Thymus (tissue), 11 donors: ENCODE results near the gene ZNF525. TPM values are rescaled to one million over a fixed set of nuclear protein-coding genes. Genes with fewer than 3 reads are reported as not detected.
A peak's percentile ranks its signal among the peaks of the same experiment; 100 is the strongest.
"Not testable (repeated sequence)": the region's sequence is repeated elsewhere in the genome, so short reads cannot be mapped to it uniquely, and the experiment has no call there.

Experiments
- DNase-seq, 9 donors: peaks; one replicate each; pipeline ENCODE4 v3.0.0-alpha.2; 2013; ENCODE audit warnings: low spot score in 9 of 9, low read depth in 6 of 9, missing footprints in 1 of 9
- H3K27ac ChIP-seq, 2 donors: one replicate each; pipeline ENCODE4 v1.5.1; 2013; ENCODE audit warnings: control low read depth in 1 of 2, low read depth in 1 of 2, low read length in 1 of 2, mild to moderate bottlenecking in 1 of 2, moderate library complexity in 1 of 2
- H3K27me3 ChIP-seq, 2 donors: one replicate each; pipeline ENCODE4 v1.5.1; 2013; ENCODE audit warnings: low read length in 1 of 2; ENCODE audit not compliant: control insufficient read depth in 2 of 2, insufficient read depth in 1 of 2
- H3K36me3 ChIP-seq, 2 donors: one replicate each; pipeline ENCODE4 v1.5.1; 2013; ENCODE audit warnings: low read length in 1 of 2, mild to moderate bottlenecking in 1 of 2, moderate library complexity in 1 of 2; ENCODE audit not compliant: control insufficient read depth in 2 of 2, insufficient read depth in 2 of 2
- H3K4me1 ChIP-seq, 2 donors: one replicate each; pipeline ENCODE4 v1.5.1; 2013; ENCODE audit warnings: low read length in 2 of 2; ENCODE audit not compliant: control insufficient read depth in 2 of 2, insufficient read depth in 2 of 2
- H3K4me3 ChIP-seq, 2 donors: one replicate each; pipeline ENCODE4 v1.5.1; 2013; ENCODE audit warnings: low read length in 2 of 2, control low read depth in 1 of 2, mild to moderate bottlenecking in 1 of 2
- H3K9me3 ChIP-seq, 2 donors: one replicate each; pipeline ENCODE4 v1.5.1; 2013; ENCODE audit warnings: low read length in 1 of 2, mild to moderate bottlenecking in 1 of 2; ENCODE audit not compliant: control insufficient read depth in 2 of 2, insufficient read depth in 1 of 2
- WGBS: extraction: QIAGEN DNeasy Blood & Tissue Kit; methylation state at CpG from one replicate; pipeline ENCODE4 v1.1.7; 2013; 5-methylcytosine and 5-hydroxymethylcytosine counted together
- polyA plus RNA-seq: library from polyadenylated mRNA; stranded (reverse); fragments of 200-250 nt; gene quantifications from one replicate; pipeline ENCODE4 v1.2.3, GENCODE V29; 2013
- total RNA-seq: library from RNA; stranded (reverse); fragments of 120-200 nt; gene quantifications from one replicate; pipeline ENCODE4 v1.2.4, GENCODE V29; 2013
- donor health status: healthy.

The ZNF525 gene
- total and polyA plus RNA-seq, 2 donors, result 12.8 to 18.0 TPM

DNA sequence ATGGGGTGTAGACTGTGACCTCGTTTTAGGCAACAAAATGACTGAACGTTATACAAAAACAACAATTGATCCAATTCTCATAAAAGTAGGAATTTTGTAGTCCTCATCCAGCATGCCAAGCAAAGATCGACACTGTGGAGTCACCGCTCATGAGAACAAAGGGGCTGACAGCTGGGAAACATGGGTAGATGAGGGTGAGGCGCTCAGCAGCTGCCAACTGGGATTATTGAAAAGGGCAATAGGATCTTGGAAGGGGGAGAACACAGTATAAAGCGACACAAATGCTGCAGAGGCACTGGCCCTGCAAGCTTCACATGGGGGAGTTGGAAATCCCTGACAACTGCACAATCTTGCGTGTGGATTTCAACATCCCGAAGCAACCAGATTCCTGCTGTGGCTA is 24.1 kb downstream of the ZNF525 start:
- peaks cover 4 to 23% of the 10 kb centered on the region in 2 donors for H3K9me3 ChIP-seq

DNA sequence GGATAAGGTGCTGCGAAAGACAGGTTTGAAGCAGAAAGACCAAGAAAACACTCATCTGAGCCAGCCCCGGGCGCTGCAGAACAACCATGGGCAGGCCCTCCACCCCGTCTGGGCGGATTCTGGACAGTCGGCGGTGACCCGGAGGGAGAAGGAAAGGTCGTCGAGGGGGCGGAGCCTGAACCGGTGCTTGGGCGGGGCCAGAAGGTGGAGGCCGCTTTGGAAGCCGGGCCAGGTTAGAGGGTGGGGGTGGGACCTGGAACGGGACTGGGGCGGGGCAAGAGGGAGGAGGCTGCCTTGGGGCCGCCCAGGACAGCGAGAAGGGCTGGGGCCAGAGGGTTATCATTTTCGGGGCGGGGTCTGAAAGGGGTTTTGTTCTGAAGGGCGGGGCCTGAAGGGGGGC is 24.5 kb downstream of the ZNF525 start:
- Histone ChIP-seq H3K9me3 (peaks cover 4 to 23% of the 10 kb centered on the region in 2 donors), H3K36me3 (no peaks in the 10 kb centered on the region), H3K27ac (no peak overlapping the region), H3K27me3 (no peaks in the 10 kb centered on the region), H3K4me3 (no peak overlapping the region), H3K4me1 (peaks cover 3 to 4% of the 10 kb centered on the region in 2 donors)
- no peak for DNase-seq
- 52% methylated on average over 22 of the region's 22 CpGs for WGBS

More for the DNA sequence above, 24.1 kb downstream of the ZNF525 start:
- H3K27me3 ChIP-seq, result no peaks in the 10 kb centered on the region
- H3K4me3 ChIP-seq, result no peak overlapping the region
- no peak for DNase-seq
- peaks cover 1 to 2% of the 10 kb centered on the region in 2 donors for H3K4me1 ChIP-seq
- H3K36me3 ChIP-seq, result no peaks in the 10 kb centered on the region
- no peak overlapping the region for H3K27ac ChIP-seq
- 90% methylated on average over 8 of the region's 8 CpGs for WGBS

DNA sequence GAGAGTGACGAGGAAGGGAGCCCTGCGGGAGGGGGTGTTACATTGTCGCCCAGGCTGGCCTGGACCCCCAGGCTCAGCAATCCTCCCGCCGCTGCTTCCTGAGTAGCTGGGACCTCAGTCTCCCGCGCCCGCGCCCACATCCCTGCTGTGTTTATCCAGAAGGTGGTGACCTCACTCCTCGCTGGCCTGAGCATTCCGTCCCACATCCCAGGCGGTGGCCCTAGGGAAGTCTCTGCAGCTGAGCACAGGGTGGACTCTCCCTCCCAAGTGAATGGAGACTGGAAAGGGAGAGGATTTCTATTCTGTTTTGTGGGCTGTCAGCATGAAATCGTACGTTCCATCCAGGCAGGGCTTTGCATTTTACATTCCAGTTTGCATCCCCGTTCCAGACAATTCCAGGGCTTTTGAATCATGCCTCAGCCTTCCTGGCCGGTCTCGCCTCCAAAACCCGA is 29.0 kb downstream of the ZNF525 start:
- Histone ChIP-seq H3K36me3 (peaks cover 7 to 11% of the 10 kb centered on the region in 2 donors), H3K9me3 (peaks cover 0 to 19% of the 10 kb centered on the region in 2 donors), H3K4me3 (peak overlapping the region; percentile 75 to 82), H3K4me1 (peaks cover 3 to 4% of the 10 kb centered on the region in 2 donors), H3K27me3 (no peaks in the 10 kb centered on the region), H3K27ac (peak overlapping the region; percentile 1 to 7)
- 27% methylated on average over 18 of the region's 18 CpGs for WGBS
- DNase-seq, result peak in 3 of 9 donors; percentile 0 to 12 (median 2)

DNA sequence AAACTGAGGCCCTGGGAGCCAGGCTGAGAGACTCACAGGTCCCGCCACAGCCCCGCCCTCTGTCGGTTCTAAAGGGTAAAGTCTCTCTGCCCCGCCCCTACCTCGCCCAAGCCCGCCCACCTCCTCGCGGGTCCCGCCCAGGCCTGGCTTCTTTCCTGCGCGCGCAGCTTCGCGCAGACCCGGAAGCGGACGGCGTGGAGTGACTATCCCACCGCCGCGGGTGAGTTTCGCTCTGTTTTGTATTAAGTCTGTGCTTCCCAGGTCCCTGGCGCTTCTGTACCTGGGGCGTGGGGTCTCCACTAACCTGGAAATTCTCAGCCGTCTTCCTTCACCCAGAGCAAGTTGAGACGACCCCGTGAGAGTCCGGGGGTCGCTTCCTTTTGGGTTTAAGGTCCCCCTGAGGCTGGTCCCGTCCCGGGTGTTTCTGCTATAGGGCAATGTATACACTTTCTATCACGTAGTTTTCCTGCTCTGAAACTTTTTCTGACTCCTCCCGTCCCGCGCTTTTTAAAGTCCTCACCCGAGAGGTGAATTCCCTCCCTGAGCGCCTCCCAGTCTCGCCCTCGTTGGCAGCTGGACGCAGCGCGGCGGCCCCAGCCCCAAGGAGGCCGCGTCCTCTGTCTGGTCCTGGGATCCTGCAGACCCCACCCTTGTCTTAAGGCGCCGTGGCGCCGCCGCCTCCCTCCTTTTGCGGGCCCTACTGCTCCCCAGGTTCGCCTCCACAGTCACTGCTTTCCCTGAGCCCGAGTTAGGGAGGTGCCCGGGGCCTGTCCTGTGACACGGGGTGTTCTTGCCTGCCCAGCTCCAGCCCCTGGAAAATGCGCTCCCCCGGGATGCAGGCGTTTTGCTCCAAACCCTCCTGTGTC is 29.7 kb downstream of the ZNF525 start, which contains the start of gene ZNF765:
Gene ZNF765 (plus strand): TSS at position 176 of the 866 bp plus-strand sequence. CDS start 2,867 bp downstream, outside the sequence.
- WGBS, result under 1% methylated on average over 58 of the region's 58 CpGs
- Histone ChIP-seq H3K27me3 (no peaks in the 10 kb centered on the region), H3K9me3 (peaks cover 0 to 12% of the 10 kb centered on the region in 2 donors), H3K4me3 (peak within 1 kb of the TSS; percentile 75 to 82), H3K4me1 (peaks cover 3 to 4% of the 10 kb centered on the region in 2 donors), H3K36me3 (peaks cover 13 to 17% of the 10 kb centered on the region in 2 donors), H3K27ac (peak within 1 kb of the TSS; percentile 57 to 88)
- peak; percentile 76 to 95 (median 88) for DNase-seq

DNA sequence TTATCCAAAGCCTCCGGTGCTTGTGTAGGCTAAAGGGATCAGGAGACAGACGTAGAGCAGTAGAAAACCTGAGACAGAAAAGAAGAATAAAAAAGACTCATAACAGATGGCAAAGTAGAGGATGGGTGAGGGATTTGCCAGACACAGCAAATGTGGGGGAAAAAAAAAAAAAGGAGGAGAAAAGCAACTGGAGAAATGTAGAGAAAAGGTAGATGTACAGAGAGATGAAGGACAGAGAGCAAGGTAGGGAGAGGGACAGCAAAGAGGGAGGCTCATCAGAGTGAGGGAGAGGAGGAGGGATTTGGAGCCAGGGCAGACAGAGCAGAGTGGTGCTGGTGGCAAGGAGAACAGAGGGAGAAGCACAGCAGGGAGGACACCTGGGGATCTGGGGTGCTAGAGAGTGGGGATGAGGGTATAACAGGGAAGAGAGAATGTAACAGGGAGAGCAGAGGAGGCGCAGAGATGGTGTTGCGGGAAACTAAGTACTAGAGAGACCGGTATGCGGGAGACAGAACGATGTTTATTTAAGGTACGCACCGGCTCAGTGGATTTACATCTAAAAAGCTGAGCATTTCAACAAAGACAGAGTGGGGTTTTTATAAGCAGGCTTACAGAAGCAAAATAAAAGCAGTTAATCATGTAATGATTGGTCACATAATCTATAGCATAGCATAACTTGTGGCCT is 30.5 kb downstream of the ZNF525 start:
- not testable (repeated sequence) for H3K27me3 ChIP-seq, H3K4me1 ChIP-seq, H3K27ac ChIP-seq
- Histone ChIP-seq H3K4me3 (peak overlapping the region; percentile 75 to 82), H3K9me3 (peaks cover 1 to 12% of the 10 kb centered on the region in 2 donors), H3K36me3 (peaks cover 18 to 23% of the 10 kb centered on the region in 2 donors)
- WGBS, result 31% methylated on average over 9 of the region's 9 CpGs
- peak in 1 of 9 donors; percentile 8 for DNase-seq

DNA sequence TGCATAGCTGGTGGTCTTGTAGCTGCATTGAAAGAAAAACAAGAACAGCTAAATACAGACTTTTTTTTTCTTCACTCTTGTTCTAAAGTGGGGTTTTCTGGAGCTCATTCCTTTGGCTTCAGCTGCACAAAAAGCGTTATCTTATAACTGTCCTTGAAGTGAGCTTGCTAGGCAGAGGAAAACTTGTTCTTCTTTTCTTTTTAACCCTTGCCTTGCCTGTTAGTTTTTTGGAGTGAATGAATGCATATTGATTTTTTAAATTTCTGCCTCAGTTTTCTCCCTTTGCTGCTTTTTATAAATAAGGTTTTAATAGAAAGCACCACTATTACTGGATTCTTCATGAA is 31.0 kb downstream of the ZNF525 start:
- H3K36me3 ChIP-seq, result peaks cover 20 to 24% of the 10 kb centered on the region in 2 donors
- 11% methylated on average over 1 of the region's 1 CpG for WGBS
- no peak for DNase-seq
- no peak overlapping the region for H3K27ac ChIP-seq
- H3K27me3 ChIP-seq, result no peaks in the 10 kb centered on the region
- H3K4me1 ChIP-seq, result peaks cover 3 to 4% of the 10 kb centered on the region in 2 donors
- H3K4me3 ChIP-seq, result no peak overlapping the region
- peaks cover 1 to 11% of the 10 kb centered on the region in 2 donors for H3K9me3 ChIP-seq

DNA sequence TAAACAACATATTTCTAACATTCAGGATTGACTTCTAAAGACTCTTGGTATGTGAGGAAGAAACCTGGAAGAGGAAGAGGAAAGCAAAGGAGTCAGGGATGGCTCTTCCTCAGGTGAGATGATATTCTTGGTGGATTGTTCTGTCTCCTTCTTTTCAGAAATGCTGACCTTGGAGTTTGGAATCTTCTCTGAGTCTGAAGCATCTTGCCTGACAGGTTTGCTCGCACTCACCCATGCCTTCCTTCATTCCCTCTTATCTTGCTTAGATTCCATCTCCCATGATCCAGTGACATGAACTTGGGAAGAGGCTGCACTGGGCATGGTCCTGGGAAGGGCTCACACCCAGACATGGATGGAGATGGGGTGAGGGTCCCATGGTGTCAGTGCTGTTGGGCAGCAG is 32.4 kb downstream of the ZNF525 start:
- 100% methylated on average over 1 of the region's 1 CpG for WGBS
- Histone ChIP-seq H3K36me3 (peaks cover 28 to 31% of the 10 kb centered on the region in 2 donors), H3K9me3 (peaks cover 5 to 20% of the 10 kb centered on the region in 2 donors)
- H3K4me3 ChIP-seq, H3K27ac ChIP-seq, H3K27me3 ChIP-seq, H3K4me1 ChIP-seq, DNase-seq: not testable (repeated sequence)

DNA sequence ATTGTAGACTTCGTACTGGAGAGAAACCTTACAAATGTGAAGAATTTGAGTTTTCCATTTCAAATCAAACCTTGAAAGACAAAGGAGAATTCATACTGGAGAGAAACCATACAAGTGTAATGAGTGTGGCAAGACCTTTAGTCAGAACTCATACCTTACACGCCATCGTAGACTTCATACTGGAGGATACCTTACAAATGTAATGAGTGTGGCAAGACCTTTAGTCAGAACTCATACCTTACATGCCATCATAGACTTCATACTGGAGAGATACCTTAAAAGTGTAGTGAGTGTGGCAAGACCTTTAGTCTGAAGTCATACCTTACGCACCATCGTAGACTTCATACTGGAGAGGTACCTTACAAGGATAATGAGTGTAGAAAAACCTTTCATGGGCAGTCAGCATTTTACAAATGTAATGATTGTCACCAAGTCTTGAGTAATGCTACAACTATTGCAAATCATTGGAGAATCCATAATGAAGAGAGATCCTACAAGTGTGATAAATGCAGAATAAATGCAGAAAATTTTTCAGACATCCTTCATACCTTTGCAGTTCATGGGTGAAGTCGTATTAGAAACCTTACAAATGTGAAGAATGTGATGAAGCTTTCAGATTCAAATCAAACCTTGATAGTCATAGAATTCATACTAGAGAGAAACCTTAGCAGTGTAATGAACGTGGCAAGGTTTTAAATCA is 44.1 kb downstream of the ZNF525 start:
- Histone ChIP-seq H3K4me1 (no peaks in the 10 kb centered on the region), H3K27ac (no peak overlapping the region), H3K4me3 (no peak overlapping the region), H3K27me3 (no peaks in the 10 kb centered on the region), H3K9me3 (peaks cover 14 to 16% of the 10 kb centered on the region in 2 donors), H3K36me3 (peaks cover 21 to 30% of the 10 kb centered on the region in 2 donors)
- WGBS, result 92% methylated on average over 7 of the region's 7 CpGs
- DNase-seq, result no peak
